ENCODE data around the gene CDC42EP2.

Gene CDC42EP2

DNA sequence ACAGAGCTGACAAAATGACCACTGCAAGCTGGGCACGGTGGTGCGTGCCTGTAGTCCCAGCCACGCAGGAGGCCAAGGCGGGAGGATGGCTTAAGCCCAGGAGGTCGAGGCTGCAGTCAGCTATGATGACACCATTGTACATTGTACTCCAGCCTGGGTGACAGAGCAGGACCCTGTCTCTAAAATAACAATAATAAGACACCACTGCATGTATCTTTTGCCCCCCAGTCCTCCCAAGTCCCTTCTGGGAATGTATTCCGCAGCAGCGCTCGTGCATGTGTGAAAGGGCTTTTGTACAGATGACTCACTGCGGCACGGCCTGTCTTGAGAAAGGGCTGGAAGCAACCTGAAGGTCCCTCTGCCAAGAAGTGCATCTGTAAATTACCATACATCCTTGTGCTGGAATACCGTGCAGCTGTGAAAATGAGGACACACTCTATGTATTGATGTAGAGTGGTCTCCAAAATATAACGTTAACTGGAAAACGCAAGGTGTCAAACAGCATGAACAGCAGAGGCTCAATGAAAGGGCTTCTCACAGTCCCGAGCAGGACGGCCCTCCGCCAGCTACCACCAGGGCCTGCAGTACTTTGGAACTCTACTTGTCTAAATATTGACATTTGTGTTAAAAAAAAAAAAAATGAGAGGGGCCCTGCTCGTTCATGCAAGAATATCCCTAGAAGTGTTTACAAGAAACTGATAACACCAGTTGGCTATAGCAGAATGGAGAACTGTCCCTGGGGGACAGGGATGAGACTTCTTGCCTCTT is 9.0 kb upstream of the CDC42EP2 start:
- no peak overlapping the region for H3K4me3 Mint-ChIP-seq
- H3K9me3 Mint-ChIP-seq, result no peaks in the 10 kb centered on the region
- H3K36me3 Mint-ChIP-seq (ENCODE audit: low read depth), result peaks cover 9% of the 10 kb centered on the region
- no peaks in the 10 kb centered on the region for H3K4me1 Mint-ChIP-seq (ENCODE audit: low read depth)
- H3K27ac Mint-ChIP-seq, result no peak overlapping the region
- H3K27me3 Mint-ChIP-seq (ENCODE audit: low read depth), result no peaks in the 10 kb centered on the region

DNA sequence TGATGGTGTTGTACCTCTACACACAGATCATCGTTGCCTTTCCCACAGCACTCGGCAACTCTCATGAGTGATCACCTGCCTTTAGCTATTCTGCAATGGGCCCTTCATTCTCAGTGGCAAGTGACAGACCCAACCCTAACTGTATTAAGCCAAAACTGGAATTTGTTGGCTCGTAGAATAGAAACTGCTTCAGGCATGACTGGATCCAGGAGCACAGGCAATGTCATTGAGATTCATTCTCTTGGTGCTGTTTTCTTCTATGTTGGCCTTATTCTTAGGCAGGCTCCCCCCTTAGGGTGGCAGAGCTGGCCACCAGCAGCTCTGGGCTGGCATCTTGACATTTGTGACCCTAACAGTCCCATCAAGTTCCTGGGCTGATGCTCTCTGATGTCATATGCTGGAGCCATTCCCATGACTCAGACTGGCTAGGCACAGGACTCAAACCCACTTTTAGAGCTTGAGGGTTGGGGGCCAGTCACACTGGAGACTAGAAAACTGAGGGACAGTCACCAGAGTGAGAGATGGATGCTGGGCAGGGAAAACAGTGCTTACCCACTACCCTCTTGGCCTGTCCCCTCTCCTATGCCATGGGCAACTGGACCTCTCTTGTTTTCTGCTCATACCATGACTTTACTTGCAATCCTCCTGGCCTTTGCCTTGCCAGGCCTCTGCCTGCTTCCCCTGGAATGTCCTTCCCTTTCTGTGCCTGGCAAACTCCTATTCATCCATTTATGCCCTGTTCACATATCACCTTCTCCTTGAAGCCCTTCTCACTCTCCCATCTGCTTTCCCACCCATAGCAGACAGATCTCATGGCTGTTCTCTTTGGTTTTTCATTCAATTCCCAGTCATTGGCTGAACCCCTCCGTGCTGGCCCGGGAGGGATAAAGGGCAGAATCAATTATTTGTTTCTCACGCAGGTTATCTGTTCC is 7.1 kb upstream of the CDC42EP2 start:
- no peaks in the 10 kb centered on the region for H3K27me3 Mint-ChIP-seq (ENCODE audit: low read depth)
- H3K36me3 Mint-ChIP-seq (ENCODE audit: low read depth), result peaks cover 6% of the 10 kb centered on the region
- no peak overlapping the region for H3K4me3 Mint-ChIP-seq
- H3K9me3 Mint-ChIP-seq, result no peaks in the 10 kb centered on the region
- no peaks in the 10 kb centered on the region for H3K4me1 Mint-ChIP-seq (ENCODE audit: low read depth)
- H3K27ac Mint-ChIP-seq, result no peak overlapping the region

DNA sequence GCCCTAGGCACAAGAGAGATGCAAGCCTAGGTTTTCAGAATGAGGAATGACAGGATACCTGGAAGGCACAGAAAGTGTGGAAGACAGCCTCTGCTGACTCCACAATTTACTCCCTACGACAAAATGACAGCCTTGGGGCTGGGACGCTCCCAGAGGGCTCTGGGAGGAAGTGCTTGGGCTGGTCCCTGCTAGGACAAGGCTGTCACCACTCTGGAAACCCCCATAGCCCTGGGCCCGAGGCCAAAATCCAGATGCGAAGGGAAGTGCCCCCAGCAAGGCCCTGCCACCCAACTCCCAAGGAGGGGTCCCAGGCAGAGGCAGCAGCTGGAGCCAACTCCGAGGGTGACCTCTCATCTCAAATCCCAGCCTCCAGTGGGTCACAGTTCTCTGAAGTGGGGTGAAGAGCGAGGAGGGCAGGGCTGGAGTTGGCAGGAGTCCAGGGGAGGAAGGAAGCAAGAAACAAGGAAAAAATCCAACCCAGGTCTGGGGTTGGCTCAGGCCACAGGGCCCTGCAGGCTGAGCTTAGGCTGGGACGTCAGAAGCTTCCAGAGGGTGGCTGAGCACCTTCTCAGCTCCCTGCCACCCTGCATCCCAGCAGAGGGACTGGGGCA is 6.3 kb upstream of the CDC42EP2 start:
- H3K27me3 Mint-ChIP-seq (ENCODE audit: low read depth), result peaks cover 1% of the 10 kb centered on the region
- H3K36me3 Mint-ChIP-seq (ENCODE audit: low read depth), result peaks cover 6% of the 10 kb centered on the region
- no peaks in the 10 kb centered on the region for H3K9me3 Mint-ChIP-seq
- H3K4me1 Mint-ChIP-seq (ENCODE audit: low read depth), result no peaks in the 10 kb centered on the region
- no peak overlapping the region for H3K4me3 Mint-ChIP-seq
- no peak overlapping the region for H3K27ac Mint-ChIP-seq

DNA sequence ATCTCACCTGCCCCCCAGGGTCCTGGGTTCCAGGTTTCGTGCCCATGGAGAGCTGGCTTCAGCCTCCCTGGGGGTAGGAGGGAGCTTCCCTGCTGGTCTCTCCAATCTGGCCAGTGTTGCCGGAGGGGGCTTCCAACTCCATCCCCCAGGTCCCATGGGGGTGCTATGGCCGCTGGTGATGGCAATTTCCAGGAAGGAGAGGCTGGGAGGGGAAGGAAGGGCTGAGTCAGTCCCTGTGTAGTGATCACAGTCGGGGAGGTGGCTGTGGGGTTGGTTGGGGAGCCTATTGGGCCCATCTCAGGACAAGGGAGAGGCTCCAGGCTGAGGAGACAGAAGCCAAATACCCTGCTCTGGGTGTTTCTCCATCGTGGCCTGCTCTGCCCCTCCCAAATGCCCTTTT is 5.7 kb upstream of the CDC42EP2 start:
- Mint-ChIP-seq H3K27me3 (ENCODE audit: low read depth) (peaks cover 8% of the 10 kb centered on the region), H3K4me3 (no peak overlapping the region), H3K27ac (no peak overlapping the region), H3K36me3 (ENCODE audit: low read depth) (peaks cover 2% of the 10 kb centered on the region), H3K4me1 (ENCODE audit: low read depth) (no peaks in the 10 kb centered on the region), H3K9me3 (no peaks in the 10 kb centered on the region)

DNA sequence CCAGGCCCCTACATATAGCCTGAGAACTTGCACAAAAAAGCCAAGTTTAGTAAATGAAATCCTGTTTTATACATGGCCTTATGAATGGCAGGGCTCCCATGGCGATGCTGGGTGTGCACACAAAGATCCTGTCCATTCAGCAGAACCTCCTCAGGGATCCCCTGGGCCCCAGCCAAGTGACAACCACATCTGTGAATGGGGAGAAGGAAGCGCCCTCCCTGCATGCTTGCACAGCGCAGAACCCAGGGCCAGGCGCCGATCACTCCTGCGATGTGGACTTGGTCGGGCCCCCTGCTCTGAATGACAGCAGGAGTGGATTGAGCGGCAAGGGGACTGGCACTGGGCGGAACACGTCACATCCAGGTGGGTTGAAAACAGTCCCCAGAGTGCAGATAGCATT is 4.5 kb upstream of the CDC42EP2 start:
- H3K4me1 Mint-ChIP-seq (ENCODE audit: low read depth), result no peaks in the 10 kb centered on the region
- no peak overlapping the region for H3K4me3 Mint-ChIP-seq
- H3K27me3 Mint-ChIP-seq (ENCODE audit: low read depth), result peaks cover 11% of the 10 kb centered on the region
- no peak overlapping the region for H3K27ac Mint-ChIP-seq
- H3K36me3 Mint-ChIP-seq (ENCODE audit: low read depth), result no peaks in the 10 kb centered on the region
- H3K9me3 Mint-ChIP-seq, result no peaks in the 10 kb centered on the region

DNA sequence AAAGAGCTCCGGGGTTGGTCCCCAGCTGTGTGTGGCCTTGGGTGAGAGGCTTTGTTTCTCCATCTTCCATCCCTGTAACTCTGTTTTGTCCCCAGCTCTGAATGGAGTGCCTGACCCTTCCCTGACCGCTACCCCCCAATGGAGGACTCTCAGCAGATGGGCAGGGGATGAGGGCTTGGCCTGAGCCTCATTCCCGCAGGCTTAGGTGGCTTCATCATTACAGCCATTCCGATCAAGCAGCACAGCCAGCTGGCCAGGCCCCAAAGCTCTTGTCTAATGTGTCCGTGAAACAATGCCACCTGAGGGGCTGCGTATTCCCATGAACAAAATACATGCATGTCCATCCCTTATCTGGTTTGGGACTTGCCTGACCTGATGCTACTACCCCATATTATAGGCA is 3.9 kb upstream of the CDC42EP2 start:
- Mint-ChIP-seq H3K4me1 (ENCODE audit: low read depth) (peaks cover 1% of the 10 kb centered on the region), H3K4me3 (no peak overlapping the region), H3K27ac (no peak overlapping the region), H3K27me3 (ENCODE audit: low read depth) (peaks cover 11% of the 10 kb centered on the region), H3K36me3 (ENCODE audit: low read depth) (no peaks in the 10 kb centered on the region), H3K9me3 (no peaks in the 10 kb centered on the region)

DNA sequence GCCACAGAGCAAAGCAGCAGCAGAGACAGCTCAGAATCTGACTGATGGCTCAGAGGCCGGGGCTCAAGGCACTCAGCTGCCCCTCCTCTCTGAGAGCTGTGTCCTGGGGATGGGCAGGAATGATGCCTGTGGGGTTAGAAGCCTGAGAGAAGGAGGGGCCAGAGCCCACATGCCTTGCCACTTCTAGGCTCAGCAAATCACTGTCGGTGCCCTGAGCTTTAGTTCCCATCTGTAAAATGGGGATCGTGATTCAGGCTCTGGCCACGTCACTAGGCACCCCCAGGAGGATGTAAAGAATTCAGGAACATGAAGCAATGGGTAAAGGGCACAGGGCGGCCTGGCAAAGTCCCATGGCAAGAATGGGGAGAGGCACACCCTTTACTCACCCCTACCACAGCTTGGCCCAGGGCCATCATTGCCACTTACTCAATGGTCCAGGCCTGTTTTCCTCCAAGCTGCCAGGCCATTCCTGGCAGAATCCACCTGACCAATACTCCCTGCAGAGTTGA is 3.4 kb upstream of the CDC42EP2 start:
- no peaks in the 10 kb centered on the region for H3K9me3 Mint-ChIP-seq
- H3K4me3 Mint-ChIP-seq, result no peak overlapping the region
- peaks cover 14% of the 10 kb centered on the region for H3K27me3 Mint-ChIP-seq (ENCODE audit: low read depth)
- H3K36me3 Mint-ChIP-seq (ENCODE audit: low read depth), result no peaks in the 10 kb centered on the region
- no peak overlapping the region for H3K27ac Mint-ChIP-seq
- peaks cover 3% of the 10 kb centered on the region for H3K4me1 Mint-ChIP-seq (ENCODE audit: low read depth)

DNA sequence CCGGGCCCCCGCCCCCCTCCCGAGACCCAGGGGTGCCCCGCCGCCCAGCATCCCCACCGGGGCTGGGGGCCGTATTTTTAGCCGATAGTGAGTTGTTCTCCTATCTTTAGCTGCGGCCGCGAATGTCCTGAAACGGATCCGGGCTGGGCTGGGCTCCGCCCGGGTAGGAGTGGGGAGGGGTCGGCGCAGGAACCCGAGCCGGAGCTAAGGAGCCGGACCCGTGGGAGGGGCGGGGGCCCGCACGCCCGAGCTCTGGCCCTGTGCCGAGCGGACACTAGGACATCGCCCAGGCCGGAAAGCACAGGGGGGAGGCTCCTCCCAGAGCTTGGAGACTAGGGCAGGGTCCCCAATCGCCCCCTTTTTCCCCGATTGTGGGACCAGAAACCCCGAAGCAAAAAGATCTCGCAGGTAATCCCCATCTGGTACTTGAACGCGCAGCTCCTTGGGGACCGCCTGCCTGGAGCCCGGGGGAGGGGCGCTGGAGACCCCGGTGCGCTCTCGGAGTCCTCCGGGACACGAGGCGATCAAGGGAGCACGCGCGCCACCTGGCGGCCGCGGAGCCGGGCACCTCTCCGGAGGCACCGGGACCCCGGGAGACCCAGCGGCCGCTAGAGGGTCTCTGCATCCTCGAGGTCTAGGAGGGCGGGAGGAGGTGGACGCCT is 669 bp downstream of the CDC42EP2 start:
- no peaks in the 10 kb centered on the region for H3K36me3 Mint-ChIP-seq (ENCODE audit: low read depth)
- no peaks in the 10 kb centered on the region for H3K9me3 Mint-ChIP-seq
- H3K4me3 Mint-ChIP-seq, result peak overlapping the region; percentile 69
- peaks cover 14% of the 10 kb centered on the region for H3K27me3 Mint-ChIP-seq (ENCODE audit: low read depth)
- H3K27ac Mint-ChIP-seq, result no peak overlapping the region
- peaks cover 3% of the 10 kb centered on the region for H3K4me1 Mint-ChIP-seq (ENCODE audit: low read depth)

DNA sequence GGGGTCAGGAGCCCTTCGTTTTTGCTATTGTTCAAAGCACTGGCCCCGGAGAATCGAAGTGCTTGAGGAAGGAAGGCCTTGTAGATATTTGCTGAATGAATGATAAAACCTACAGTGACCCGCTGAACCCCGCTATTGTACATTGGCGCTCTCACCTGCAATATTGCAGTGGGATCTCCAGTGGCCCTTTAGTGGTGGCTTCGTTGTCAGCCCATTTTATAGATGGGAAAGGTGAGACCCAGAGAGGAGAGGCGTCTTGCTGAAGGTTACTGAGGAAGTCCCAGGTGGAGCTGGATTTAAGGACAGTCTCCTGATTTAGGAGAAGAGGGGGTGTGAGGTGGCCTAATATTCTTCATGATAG is 1.2 kb downstream of the CDC42EP2 start:
- H3K36me3 Mint-ChIP-seq (ENCODE audit: low read depth), result no peaks in the 10 kb centered on the region
- H3K4me1 Mint-ChIP-seq (ENCODE audit: low read depth), result peaks cover 3% of the 10 kb centered on the region
- no peaks in the 10 kb centered on the region for H3K9me3 Mint-ChIP-seq
- peak overlapping the region; percentile 52 for H3K4me3 Mint-ChIP-seq
- peak overlapping the region; percentile 62 for H3K27ac Mint-ChIP-seq
- H3K27me3 Mint-ChIP-seq (ENCODE audit: low read depth), result peaks cover 14% of the 10 kb centered on the region

DNA sequence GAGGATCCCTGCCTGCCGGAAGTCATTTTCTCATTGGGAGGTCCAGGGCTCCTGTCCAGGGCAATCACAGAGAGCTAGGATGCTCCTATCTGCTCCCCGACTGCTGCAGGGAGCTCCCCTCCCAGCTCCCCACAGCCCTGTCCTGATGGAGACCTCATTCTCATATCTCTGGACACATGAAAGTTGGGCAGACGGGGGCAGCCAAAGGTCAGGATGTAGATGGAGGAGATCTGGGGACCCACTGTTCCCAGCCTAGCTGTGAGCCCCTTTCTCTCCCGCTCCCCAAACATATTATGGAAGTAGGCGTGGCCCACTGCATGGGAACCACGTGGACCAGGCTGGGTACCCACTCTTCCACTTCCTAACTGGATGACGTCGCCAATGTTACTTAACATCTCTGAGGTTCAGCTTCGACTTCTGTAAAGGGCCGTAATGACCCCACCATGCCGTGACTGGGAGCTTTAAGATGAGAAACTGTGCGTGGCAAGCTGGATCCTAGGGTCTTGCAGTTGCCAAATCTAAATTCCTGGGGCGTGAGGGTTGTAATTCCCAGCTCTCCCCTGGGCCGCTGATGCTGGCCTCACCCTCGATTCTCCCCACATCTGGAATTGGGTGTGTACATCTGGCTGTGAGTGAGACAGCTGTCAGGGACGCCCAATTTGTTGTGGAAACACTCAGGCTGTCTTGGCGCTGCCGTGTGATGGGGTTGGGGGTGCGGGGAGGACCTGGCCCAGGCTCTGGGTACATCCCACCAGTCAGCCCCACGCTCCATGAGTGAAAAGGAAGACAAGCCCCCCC is 1.8 kb downstream of the CDC42EP2 start:
- Mint-ChIP-seq H3K4me1 (ENCODE audit: low read depth) (peaks cover 3% of the 10 kb centered on the region), H3K27me3 (ENCODE audit: low read depth) (peaks cover 14% of the 10 kb centered on the region), H3K9me3 (no peaks in the 10 kb centered on the region), H3K36me3 (ENCODE audit: low read depth) (no peaks in the 10 kb centered on the region), H3K4me3 (peak overlapping the region; percentile 4), H3K27ac (no peak overlapping the region)

DNA sequence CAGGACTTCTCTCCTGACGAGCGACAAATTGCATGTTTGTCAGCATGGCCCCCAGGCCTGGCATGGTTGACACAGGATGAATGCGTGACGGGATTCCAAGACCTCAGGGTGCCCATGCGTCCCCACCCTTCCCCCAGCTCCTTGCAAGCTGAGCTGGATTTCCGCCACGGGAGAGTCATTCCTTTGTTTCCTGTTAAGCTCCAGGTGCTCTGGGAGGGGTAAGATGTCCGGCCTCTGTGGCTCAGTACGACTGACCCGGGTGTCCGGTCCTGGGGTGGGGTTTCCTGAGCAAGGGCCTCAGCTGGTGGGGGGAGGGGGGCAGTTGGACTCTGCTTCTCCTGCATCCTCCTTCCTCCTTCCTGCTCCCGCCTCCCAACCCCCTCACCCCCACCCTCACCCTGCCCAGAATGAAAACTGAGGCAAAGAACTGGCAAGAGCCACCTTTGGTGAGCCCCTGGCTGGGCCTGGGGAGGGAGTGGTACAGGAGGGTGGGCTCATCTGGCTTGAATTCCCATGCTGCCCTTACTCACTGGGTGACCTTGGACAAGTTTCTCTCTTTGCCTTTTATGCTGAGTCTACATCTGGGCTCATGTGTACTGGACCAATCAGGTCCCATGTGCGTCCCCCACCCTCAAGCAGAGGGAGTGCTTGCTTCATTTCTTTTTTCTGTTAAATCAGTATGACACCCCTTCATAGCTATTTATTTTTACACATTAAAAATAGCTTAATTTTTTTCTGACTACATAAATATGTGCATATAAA is 2.5 kb downstream of the CDC42EP2 start:
- Mint-ChIP-seq H3K4me3 (no peak overlapping the region), H3K9me3 (no peaks in the 10 kb centered on the region), H3K36me3 (ENCODE audit: low read depth) (no peaks in the 10 kb centered on the region), H3K27me3 (ENCODE audit: low read depth) (peaks cover 14% of the 10 kb centered on the region), H3K27ac (no peak overlapping the region), H3K4me1 (ENCODE audit: low read depth) (peaks cover 3% of the 10 kb centered on the region)

DNA sequence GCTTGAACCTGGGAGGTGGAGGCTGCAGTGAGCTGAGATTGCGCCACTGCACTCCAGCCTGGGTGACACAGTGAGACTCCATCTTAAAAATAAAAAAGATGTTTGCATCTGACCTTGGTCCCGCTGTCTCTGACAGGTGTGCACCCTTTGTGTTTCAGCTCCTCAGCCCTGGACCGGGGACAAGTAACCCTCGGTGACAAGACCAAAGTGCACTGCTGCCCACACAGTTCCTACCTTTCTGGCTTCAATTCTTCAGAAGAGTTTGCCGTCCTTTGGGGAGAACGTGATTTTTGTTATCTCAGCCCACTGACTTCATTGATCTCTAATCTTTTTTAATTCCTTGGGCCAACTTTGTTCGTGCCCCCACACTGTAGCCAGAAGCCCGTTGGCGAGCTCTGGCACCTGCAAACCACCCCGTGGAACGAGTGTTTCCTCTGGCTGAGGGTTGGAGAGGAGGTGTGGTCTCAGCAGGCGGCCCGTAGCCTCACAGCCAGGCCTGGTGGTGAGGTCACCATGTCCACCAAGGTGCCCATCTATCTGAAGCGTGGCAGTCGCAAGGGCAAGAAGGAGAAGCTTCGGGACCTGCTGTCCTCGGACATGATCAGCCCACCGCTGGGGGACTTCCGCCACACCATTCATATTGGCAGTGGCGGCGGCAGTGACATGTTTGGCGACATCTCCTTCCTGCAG is 5.9 kb downstream of the CDC42EP2 start:
- Mint-ChIP-seq H3K9me3 (no peaks in the 10 kb centered on the region), H3K27me3 (ENCODE audit: low read depth) (peaks cover 3% of the 10 kb centered on the region), H3K4me3 (no peak overlapping the region), H3K36me3 (ENCODE audit: low read depth) (no peaks in the 10 kb centered on the region), H3K27ac (no peak overlapping the region), H3K4me1 (ENCODE audit: low read depth) (peaks cover 3% of the 10 kb centered on the region)

DNA sequence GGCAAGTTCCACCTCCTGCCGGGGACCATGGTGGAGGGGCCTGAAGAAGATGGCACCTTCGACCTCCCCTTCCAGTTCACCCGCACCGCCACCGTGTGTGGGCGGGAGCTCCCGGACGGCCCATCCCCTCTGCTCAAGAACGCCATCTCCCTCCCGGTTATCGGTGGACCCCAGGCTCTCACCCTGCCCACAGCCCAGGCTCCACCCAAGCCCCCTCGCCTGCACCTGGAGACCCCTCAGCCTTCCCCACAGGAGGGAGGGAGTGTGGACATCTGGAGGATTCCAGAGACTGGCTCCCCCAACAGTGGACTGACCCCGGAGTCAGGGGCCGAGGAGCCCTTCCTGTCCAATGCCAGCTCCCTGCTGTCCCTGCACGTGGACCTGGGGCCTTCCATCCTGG is 6.4 kb downstream of the CDC42EP2 start:
- H3K9me3 Mint-ChIP-seq, result no peaks in the 10 kb centered on the region
- H3K27me3 Mint-ChIP-seq (ENCODE audit: low read depth), result no peaks in the 10 kb centered on the region
- no peak overlapping the region for H3K27ac Mint-ChIP-seq
- H3K4me1 Mint-ChIP-seq (ENCODE audit: low read depth), result no peaks in the 10 kb centered on the region
- H3K4me3 Mint-ChIP-seq, result no peak overlapping the region
- H3K36me3 Mint-ChIP-seq (ENCODE audit: low read depth), result no peaks in the 10 kb centered on the region

All from T-helper 1 cell treated with Interleukin-12 subunit alpha and Interleukin-12 subunit beta and Interleukin-4 antibody, amounts not matched to agents 30 μg/mL and 1 μg/mL, for 36 hours (primary cell).